Measurements from ENCODE around the gene LIPM.
"Not testable (repeated sequence)": the region's sequence is repeated elsewhere in the genome, so short reads cannot be mapped to it uniquely, and the experiment has no call there.

The LIPM gene

DNA sequence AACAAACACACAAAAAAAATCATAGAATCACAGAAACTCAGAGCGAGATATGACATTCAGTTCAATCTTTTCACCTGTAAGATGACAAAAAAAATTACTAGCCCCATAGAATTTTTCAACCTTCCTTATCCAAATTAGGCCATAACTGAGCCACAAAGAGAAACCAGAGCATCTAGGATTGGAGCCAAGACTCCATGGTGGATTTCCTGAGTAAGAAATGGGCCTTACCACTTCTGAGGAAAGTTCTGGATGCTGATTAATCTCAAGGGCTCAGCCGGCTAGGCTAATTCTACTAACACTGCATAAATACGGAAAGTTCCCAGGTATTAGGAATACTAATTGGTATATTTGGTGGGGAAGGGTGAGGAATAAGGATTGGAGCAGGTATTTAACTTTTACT lies 16.8 kb downstream of the LIPM start:
- ATAC-seq (replicated peaks), result no peak
- DNase-seq, result no peak
- H3K4me1 Mint-ChIP-seq, result no peaks in the 10 kb centered on the region
- no peaks in the 10 kb centered on the region for H3K36me3 Mint-ChIP-seq
- H3K27ac Mint-ChIP-seq, result no peak overlapping the region
- H3K27me3 Mint-ChIP-seq, result no peaks in the 10 kb centered on the region
- no peaks in the 10 kb centered on the region for H3K9me3 Mint-ChIP-seq
- H3K4me3 Mint-ChIP-seq, result no peak overlapping the region

DNA sequence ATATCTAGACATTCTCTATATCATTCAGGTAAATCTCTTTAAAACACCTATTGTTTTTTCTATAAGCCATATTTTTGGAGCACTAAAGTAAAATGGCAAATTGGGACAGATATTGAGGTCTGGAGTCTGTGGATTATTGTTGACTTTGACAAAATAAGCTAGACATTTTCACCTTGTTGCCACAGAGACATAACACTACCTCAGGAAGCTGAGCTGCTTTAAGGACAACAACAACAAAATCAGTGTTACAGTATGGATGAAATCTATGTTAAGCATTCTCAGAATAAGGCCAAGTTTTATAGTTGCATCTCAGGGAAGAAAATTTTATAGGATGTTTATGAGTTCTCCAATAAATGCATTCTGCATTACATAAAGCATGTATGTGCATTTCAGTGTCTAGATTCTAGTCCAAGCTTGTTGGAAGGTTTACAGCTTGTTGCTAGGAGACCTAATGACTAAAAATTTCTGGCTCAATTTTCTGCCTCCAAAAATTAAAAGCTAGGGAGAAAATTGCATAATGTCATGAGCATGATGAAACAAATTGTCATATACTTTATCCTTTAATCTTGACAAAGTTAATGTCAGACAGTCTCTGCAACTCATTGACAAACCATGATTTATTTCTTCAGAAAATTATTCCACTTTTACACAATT lies 18.3 kb downstream of the LIPM start:
- DNase-seq (no peak), ATAC-seq (replicated peaks) (no peak)
- Mint-ChIP-seq H3K27ac (no peak overlapping the region), H3K36me3 (no peaks in the 10 kb centered on the region), H3K27me3 (no peaks in the 10 kb centered on the region), H3K4me1 (peaks cover 4 to 7% of the 10 kb centered on the region in 2 donors), H3K4me3 (no peak overlapping the region), H3K9me3 (no peaks in the 10 kb centered on the region)

DNA sequence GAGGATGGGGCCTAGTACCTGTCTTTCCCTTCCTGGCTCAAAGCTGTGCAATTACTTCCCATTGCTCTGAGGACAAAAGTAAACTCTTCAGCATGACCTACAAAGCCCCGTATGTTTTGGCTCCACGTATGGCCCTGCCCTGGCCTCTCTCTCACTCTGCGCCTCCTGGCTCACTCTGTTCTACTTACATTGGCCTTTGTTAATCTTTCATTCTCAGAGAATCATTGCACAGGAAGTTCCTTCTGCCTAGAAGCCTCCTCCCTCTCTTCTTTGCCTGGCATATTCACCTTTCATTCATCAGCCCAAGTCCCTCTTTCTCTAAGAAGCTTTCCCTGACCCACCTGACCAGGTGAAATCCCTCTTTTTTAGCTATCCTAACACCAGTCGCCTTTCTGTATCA lies 23.9 kb downstream of the LIPM start:
- H3K4me1 Mint-ChIP-seq, result peaks cover 4 to 11% of the 10 kb centered on the region in 2 donors
- ATAC-seq (replicated peaks), result no peak

DNA sequence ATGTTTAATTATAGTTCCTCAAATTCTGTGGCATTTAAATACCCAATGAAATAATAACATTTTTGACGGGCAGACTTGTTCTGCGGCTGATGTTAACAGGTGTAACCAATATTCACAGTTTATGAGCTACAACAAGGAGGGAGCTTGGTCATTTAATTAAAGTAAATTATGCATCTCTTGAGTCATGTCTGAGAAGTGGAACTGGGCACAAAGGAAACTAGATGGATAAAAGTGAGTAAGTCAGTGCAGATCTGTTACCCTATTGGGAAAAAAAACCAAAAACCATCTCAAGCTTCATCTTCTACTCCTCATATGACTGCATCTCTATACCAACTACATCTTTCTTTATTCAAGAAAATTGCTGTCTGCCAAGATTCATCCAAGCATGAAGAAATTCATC lies 25.1 kb downstream of the LIPM start:
- H3K27ac Mint-ChIP-seq, result no peak overlapping the region

More for the DNA sequence above, 23.9 kb downstream of the LIPM start:
- no peak overlapping the region for H3K4me3 Mint-ChIP-seq
- no peak for DNase-seq
- no peaks in the 10 kb centered on the region for H3K9me3 Mint-ChIP-seq
- no peak overlapping the region for H3K27ac Mint-ChIP-seq
- H3K27me3 Mint-ChIP-seq, result no peaks in the 10 kb centered on the region
- H3K36me3 Mint-ChIP-seq, result no peaks in the 10 kb centered on the region

DNA sequence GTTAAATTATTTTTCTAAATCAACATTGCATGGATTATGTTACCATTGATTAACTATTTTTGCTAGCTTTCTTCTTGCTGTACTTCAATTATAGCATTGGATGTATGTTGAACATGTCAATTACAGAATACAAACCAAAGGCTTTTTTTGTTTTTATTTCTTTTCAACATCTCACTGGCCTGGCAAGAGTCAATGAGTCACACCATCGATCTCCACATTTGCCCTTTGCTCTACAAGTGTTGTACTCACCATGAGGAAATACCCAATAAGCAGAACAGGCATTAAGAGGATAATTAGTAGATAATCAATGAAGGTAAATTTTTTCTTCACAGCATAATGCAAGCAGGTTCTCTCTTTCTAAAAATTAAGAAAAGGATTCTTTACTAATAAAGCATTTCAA lies 25.8 kb downstream of the LIPM start:
- no peak for DNase-seq
- Mint-ChIP-seq H3K4me1 (peaks cover 4 to 11% of the 10 kb centered on the region in 2 donors), H3K36me3 (no peaks in the 10 kb centered on the region), H3K4me3 (no peak overlapping the region), H3K9me3 (no peaks in the 10 kb centered on the region), H3K27ac (no peak overlapping the region), H3K27me3 (no peaks in the 10 kb centered on the region)
- no peak for ATAC-seq (replicated peaks)

More for the DNA sequence above, 25.1 kb downstream of the LIPM start:
- Mint-ChIP-seq H3K4me3 (no peak overlapping the region), H3K27me3 (no peaks in the 10 kb centered on the region), H3K36me3 (no peaks in the 10 kb centered on the region), H3K9me3 (no peaks in the 10 kb centered on the region), H3K4me1 (peaks cover 4 to 11% of the 10 kb centered on the region in 2 donors)
- ATAC-seq (replicated peaks) (no peak), DNase-seq (no peak)

DNA sequence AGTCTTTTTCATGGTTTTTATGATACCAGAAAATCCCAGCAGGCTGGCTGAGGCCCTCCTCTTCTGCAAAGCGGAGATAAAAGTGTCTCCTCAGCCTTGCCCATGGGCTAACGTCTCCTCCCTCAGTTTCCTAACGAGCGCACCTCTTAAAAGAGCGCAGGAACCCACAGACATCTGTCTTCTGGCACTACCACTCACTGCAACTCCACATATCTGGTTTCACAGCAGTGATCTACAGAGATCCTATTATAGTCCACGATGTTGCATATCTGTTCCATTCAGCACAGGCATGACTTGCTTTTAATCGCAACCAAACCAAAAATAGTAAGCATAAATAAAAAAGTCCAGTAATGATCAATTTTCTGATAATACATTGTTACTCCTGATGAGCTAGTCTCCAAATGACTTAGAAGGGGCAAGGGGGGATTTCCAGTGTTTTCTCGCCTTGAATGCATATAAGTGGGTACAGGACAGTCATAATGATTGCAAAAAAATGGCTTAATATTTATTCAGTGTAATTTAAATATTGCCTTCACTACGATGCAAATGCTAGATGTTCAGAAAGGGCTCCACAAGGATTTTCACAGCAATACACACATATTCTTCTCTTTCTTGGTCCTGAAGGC lies 28.2 kb downstream of the LIPM start:
- no peaks in the 10 kb centered on the region for H3K9me3 Mint-ChIP-seq
- no peak for DNase-seq
- no peak overlapping the region for H3K4me3 Mint-ChIP-seq
- H3K27ac Mint-ChIP-seq, result no peak overlapping the region
- H3K36me3 Mint-ChIP-seq, result no peaks in the 10 kb centered on the region
- no peaks in the 10 kb centered on the region for H3K27me3 Mint-ChIP-seq
- ATAC-seq (replicated peaks), result no peak
- H3K4me1 Mint-ChIP-seq, result peaks cover 0 to 4% of the 10 kb centered on the region in 2 donors

DNA sequence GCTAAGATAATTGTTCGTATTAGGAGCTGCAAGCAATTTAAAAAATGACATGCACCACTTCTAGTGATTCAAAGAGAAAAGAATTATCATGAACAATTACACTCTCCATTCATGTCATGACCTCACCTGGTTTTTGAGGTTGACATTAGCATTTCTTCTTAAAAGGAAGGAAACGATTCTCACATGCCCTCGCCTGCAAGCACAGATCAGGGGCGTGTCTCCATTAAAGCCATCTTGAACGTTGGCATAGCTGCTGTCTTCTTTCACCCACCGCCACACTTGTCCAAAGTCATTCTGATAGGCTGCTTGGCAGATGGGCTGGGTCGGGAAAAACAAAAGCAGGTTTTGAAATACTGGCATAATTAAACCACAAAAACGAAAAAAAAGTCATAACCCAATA lies 29.2 kb downstream of the LIPM start:
- Mint-ChIP-seq H3K4me3 (no peak overlapping the region), H3K36me3 (no peaks in the 10 kb centered on the region), H3K27me3 (no peaks in the 10 kb centered on the region), H3K4me1 (no peaks in the 10 kb centered on the region), H3K9me3 (no peaks in the 10 kb centered on the region), H3K27ac (no peak overlapping the region)
- ATAC-seq (replicated peaks) (no peak), DNase-seq (no peak)

DNA sequence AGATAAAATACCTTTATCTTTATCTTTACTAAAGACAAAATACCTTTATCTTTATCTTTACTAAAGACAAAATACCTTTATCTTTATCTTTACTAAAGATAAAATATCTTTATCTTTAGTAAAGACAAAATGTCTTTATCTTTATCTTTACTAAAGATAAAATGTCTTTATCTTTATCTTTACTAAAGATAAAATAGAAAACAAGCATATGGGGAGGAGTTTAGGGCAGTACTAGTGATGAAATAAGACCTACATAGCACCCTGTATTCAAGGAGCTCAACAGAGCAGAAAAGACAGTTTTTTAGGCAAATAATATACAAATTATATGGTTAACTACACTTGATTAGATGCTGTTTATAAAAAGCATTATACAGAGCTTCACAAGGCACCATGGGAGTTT lies 29.8 kb downstream of the LIPM start:
- no peak overlapping the region for H3K27ac Mint-ChIP-seq
- no peak for ATAC-seq (replicated peaks)
- H3K36me3 Mint-ChIP-seq, result no peaks in the 10 kb centered on the region
- H3K27me3 Mint-ChIP-seq, result no peaks in the 10 kb centered on the region
- no peak overlapping the region for H3K4me3 Mint-ChIP-seq
- H3K9me3 Mint-ChIP-seq, result no peaks in the 10 kb centered on the region
- DNase-seq, result no peak
- no peaks in the 10 kb centered on the region for H3K4me1 Mint-ChIP-seq

DNA sequence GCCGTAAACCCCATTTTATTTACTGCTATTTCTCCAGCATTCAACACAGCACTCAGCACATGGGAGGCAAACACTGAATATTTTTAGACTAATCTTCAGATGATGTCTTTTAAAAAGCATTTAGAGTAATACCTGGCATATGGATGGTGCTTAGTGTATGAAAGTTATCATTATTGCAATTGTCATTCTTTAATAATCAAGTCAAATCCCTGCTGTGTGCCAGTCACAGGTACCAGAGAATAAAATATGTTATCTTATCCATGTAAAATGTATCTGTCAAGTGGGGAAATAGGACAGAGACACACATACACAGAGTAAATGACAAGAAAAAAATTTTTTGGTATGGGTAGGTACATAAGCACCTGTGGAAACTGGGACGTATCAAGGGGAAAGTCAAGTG lies 30.6 kb downstream of the LIPM start:
- DNase-seq, result no peak
- H3K27me3 Mint-ChIP-seq, result no peaks in the 10 kb centered on the region
- no peaks in the 10 kb centered on the region for H3K36me3 Mint-ChIP-seq
- no peak overlapping the region for H3K27ac Mint-ChIP-seq
- H3K4me1 Mint-ChIP-seq, result no peaks in the 10 kb centered on the region
- H3K9me3 Mint-ChIP-seq, result no peaks in the 10 kb centered on the region
- H3K4me3 Mint-ChIP-seq, result no peak overlapping the region
- ATAC-seq (replicated peaks), result no peak

DNA sequence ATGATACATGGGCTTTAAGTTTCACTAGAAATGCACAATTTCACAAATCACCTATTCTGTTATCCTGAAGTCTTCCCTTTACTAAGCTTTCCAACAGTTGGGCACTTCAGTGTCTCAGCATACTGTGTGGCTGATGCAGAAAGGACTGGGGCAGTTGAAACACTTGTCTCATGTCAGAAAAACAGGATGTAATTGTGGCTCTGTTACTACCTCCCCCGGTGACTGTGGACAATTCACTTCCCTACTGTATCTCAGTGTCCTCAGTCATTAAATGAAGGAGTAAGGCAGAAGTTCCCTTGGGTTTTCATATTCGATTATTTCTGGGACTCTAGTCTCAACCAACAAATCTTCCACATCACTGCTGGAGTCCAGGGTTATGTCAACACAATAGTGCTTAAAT lies 31.2 kb downstream of the LIPM start:
- no peak overlapping the region for H3K27ac Mint-ChIP-seq
- H3K9me3 Mint-ChIP-seq, result no peaks in the 10 kb centered on the region
- H3K4me3 Mint-ChIP-seq, result no peak overlapping the region
- DNase-seq (no peak), ATAC-seq (replicated peaks) (no peak)
- H3K27me3 Mint-ChIP-seq, result no peaks in the 10 kb centered on the region
- no peaks in the 10 kb centered on the region for H3K36me3 Mint-ChIP-seq
- no peaks in the 10 kb centered on the region for H3K4me1 Mint-ChIP-seq

DNA sequence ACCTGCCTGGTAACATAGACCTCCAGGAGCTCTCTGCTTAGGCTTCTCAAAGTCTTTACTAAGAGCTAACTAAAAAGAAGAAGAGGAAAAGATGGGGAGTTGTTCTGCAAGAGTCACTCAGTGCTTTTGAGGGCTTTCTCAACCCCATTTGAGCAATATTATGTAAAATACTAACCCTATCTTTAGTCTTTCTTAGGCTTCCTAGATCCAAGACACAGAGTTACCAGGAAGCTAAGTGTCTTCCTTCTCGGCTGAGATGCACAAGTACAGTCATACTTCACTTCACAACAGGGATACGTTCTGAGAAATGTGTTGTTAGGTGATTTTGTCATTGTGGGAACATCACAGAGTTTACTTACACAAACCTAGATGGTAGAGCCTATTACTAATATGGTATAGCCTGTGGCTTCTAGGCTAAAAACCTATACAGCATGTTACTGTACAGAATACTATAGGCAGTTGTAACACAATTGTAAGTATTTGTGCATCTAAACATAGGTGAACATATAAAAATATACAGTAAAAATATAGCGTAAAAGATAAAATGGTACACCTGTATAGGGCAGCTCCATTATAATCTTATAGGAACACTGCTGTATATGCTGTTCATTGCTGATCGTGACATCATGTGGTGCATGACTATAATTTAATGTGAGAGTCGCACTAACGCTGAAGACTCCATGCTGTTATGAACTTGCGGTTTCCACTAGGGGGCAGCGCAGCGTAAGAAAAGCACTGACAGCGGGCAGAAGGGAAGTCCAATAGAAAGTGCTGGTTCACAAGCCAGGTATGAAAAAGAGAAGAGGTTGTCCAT lies 32.8 kb downstream of the LIPM start:
- DNase-seq, result peak; percentile 67
- Mint-ChIP-seq H3K36me3 (no peaks in the 10 kb centered on the region), H3K27me3 (no peaks in the 10 kb centered on the region)

DNA sequence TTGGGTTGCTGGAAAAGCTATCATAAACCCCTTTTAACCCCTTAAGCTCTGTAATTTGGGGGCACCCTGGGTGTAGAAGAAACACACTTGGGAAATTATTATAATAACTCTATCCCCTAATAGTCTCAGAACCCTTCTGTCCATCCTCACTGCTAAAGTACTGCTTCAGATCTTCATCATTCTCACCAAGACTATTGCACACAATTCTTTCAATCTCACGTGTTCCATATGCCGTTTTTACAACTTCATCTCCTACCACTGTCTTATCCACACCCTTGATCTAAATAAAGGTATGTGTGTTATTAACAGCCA lies 33.3 kb downstream of the LIPM start:
- no peaks in the 10 kb centered on the region for H3K9me3 Mint-ChIP-seq
- H3K4me3 Mint-ChIP-seq, result no peak overlapping the region
- H3K4me1 Mint-ChIP-seq, result peaks cover 0 to 5% of the 10 kb centered on the region in 2 donors
- H3K27ac Mint-ChIP-seq, result no peak overlapping the region
- DNase-seq (no peak), ATAC-seq (replicated peaks) (peak in 1 of 2 donors; percentile 15)
- no peaks in the 10 kb centered on the region for H3K36me3 Mint-ChIP-seq
- no peaks in the 10 kb centered on the region for H3K27me3 Mint-ChIP-seq

More for the DNA sequence above, 32.8 kb downstream of the LIPM start:
- Mint-ChIP-seq H3K9me3 (no peaks in the 10 kb centered on the region), H3K4me3 (no peak overlapping the region), H3K27ac (no peak overlapping the region), H3K4me1 (peaks cover 0 to 5% of the 10 kb centered on the region in 2 donors)
- ATAC-seq (replicated peaks), result peak; percentile 98

DNA sequence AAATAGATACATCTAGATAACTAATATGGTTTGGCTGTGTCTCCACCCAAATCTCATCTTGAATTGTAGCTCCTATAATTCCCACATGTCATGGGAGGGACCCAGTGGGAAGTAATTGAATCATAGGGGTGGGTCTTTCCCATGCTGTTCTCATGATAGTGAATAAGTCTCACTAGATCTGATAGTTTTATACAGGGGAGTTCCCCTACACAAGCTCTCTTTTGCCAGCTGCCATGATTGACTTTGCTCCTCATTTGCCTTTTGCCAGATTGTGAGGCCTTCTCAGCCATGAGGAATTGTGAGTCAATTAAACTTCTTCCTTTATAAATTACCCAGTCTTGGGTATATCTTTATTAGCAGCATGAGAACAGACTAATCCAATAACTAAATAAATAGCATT lies 35.1 kb downstream of the LIPM start:
- H3K36me3 Mint-ChIP-seq; H3K27ac Mint-ChIP-seq; H3K27me3 Mint-ChIP-seq; H3K4me3 Mint-ChIP-seq; DNase-seq; H3K9me3 Mint-ChIP-seq; H3K4me1 Mint-ChIP-seq; ATAC-seq (replicated peaks): not testable (repeated sequence)

DNA sequence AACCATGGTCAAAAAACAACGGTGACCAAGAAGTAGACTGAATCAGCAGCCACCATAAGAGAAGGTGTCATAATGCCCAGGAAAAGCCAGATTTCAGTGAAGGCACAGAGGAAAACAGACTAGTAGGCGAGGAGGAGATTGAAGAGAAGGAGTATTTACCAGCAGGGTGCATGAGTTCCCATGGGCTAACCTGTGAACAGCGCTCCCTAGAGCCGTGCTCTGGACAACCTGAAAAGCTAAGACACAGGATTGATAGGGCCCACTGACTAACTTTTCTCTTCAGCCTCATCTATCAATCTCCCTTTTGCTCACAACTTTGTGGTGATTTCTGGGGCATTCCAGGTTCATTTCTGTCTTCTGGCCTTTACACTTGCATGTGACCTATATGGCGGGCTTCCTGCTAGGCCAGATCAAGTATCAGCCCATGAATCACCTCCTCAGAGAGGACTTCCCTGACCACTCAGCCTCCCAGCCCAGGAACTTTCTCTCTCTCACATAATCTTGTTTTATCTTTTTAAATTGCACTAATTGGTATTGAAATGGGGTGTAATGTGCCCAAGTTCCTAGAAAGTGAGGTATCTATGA lies 36.3 kb downstream of the LIPM start:
- ATAC-seq (replicated peaks), result peak in 1 of 2 donors; percentile 15
- no peak for DNase-seq

DNA sequence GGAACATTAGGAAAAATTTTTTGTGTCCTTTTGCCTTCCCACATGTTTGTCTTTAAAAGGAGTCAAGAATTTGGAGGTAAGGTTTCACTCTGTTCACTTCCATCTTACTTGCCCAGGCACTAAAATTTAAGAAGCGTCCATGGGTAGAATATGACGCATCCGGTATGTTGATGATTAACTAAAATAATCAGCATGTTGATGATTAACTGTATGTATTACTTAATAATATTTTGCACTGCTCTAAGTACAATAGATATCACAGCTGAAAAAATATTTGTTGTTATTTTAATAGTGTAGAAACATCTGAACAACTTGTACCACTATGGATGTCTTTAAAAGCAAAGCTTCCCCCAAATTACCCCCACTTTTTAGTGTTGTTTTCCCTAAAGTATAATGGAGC lies 37.6 kb downstream of the LIPM start:
- Mint-ChIP-seq H3K4me3 (no peak overlapping the region), H3K4me1 (peaks cover 5% of the 10 kb centered on the region in 2 donors), H3K9me3 (no peaks in the 10 kb centered on the region), H3K27me3 (no peaks in the 10 kb centered on the region), H3K27ac (no peak overlapping the region), H3K36me3 (no peaks in the 10 kb centered on the region)
- ATAC-seq (replicated peaks), result no peak
- no peak for DNase-seq

More for the DNA sequence above, 36.3 kb downstream of the LIPM start:
- H3K9me3 Mint-ChIP-seq, result no peaks in the 10 kb centered on the region
- H3K4me1 Mint-ChIP-seq, result peaks cover 5% of the 10 kb centered on the region in 2 donors
- H3K4me3 Mint-ChIP-seq, result no peak overlapping the region
- H3K36me3 Mint-ChIP-seq, result no peaks in the 10 kb centered on the region
- no peak overlapping the region for H3K27ac Mint-ChIP-seq
- no peaks in the 10 kb centered on the region for H3K27me3 Mint-ChIP-seq
